ENCODE data around the gene LMTK2.

The LMTK2 gene

GRCh38 chr7:98212532-98213041 lies 105.9 kb downstream of the LMTK2 start:
- H3K4me3 ChIP-seq (ENCODE audit: low read length, poor library complexity, severe bottlenecking), result no peak overlapping the region
- H3K79me2 ChIP-seq (ENCODE audit: insufficient read depth, low read length), result no peaks in the 10 kb centered on the region
- no peak overlapping the region for H2AFZ ChIP-seq (ENCODE audit: low read length)
- no peaks in the 10 kb centered on the region for H3K9me2 ChIP-seq (replicated peaks; ENCODE audit: low read depth, low read length)
- no peak overlapping the region for H3K9ac ChIP-seq (ENCODE audit: low read depth, low read length, poor library complexity, severe bottlenecking)
- no peaks in the 10 kb centered on the region; the same call in 1 of the 2 replicates for H3K36me3 ChIP-seq (ENCODE audit: insufficient read depth, low read length)
- H4K20me1 ChIP-seq (ENCODE audit: insufficient read depth, low read length, poor library complexity, severe bottlenecking), result no peaks in the 10 kb centered on the region
- no peaks in the 10 kb centered on the region for H3K9me3 ChIP-seq (ENCODE audit: insufficient read depth, low read depth, low read length)
- no peaks in the 10 kb centered on the region for H3F3A ChIP-seq (ENCODE audit: low read depth)
- TF ChIP-seq CTCF (conservative IDR thresholded peaks at IDR 0.05; ENCODE audit: low read length) (no peak), EZH2phosphoT487 (IDR thresholded peaks at IDR 0.05; ENCODE audit: borderline replicate concordance) (no peak)
- H3K27me3 ChIP-seq (ENCODE audit: insufficient read depth, low read length, poor library complexity, severe bottlenecking), result no peaks in the 10 kb centered on the region
- H3K4me1 ChIP-seq (ENCODE audit: insufficient read depth, low read length, poor library complexity, severe bottlenecking), result no peaks in the 10 kb centered on the region
- no peak overlapping the region for H3K4me2 ChIP-seq (ENCODE audit: low read depth, low read length, poor library complexity, severe bottlenecking)

GRCh38 chr7:98213296-98213887 lies 106.7 kb downstream of the LMTK2 start:
- H2AFZ ChIP-seq (ENCODE audit: low read length), result no peak overlapping the region
- TF ChIP-seq CTCF (conservative IDR thresholded peaks at IDR 0.05; ENCODE audit: low read length), result no peak
- no peak for TF ChIP-seq EZH2phosphoT487 (IDR thresholded peaks at IDR 0.05; ENCODE audit: borderline replicate concordance)
- H3K4me3 ChIP-seq (ENCODE audit: low read length, poor library complexity, severe bottlenecking), result no peak overlapping the region
- no peaks in the 10 kb centered on the region for H3K9me2 ChIP-seq (replicated peaks; ENCODE audit: low read depth, low read length)
- no peaks in the 10 kb centered on the region for H4K20me1 ChIP-seq (ENCODE audit: insufficient read depth, low read length, poor library complexity, severe bottlenecking)
- no peaks in the 10 kb centered on the region for H3K79me2 ChIP-seq (ENCODE audit: insufficient read depth, low read length)
- no peaks in the 10 kb centered on the region for H3K4me1 ChIP-seq (ENCODE audit: insufficient read depth, low read length, poor library complexity, severe bottlenecking)
- no peak overlapping the region for H3K9ac ChIP-seq (ENCODE audit: low read depth, low read length, poor library complexity, severe bottlenecking)
- no peaks in the 10 kb centered on the region for H3F3A ChIP-seq (ENCODE audit: low read depth)
- no peaks in the 10 kb centered on the region for H3K9me3 ChIP-seq (ENCODE audit: insufficient read depth, low read depth, low read length)
- H3K4me2 ChIP-seq (ENCODE audit: low read depth, low read length, poor library complexity, severe bottlenecking), result no peak overlapping the region
- H3K27me3 ChIP-seq (ENCODE audit: insufficient read depth, low read length, poor library complexity, severe bottlenecking), result no peaks in the 10 kb centered on the region
- H3K36me3 ChIP-seq (ENCODE audit: insufficient read depth, low read length), result no peaks in the 10 kb centered on the region

- H3K79me2 ChIP-seq (ENCODE audit: insufficient read depth, low read length), result no peaks in the 10 kb centered on the region
- H3K4me1 ChIP-seq (ENCODE audit: insufficient read depth, low read length, poor library complexity, severe bottlenecking), result no peaks in the 10 kb centered on the region
- no peaks in the 10 kb centered on the region for H4K20me1 ChIP-seq (ENCODE audit: insufficient read depth, low read length, poor library complexity, severe bottlenecking)
- no peaks in the 10 kb centered on the region for H3K27me3 ChIP-seq (ENCODE audit: insufficient read depth, low read length, poor library complexity, severe bottlenecking)
- H3K36me3 ChIP-seq (ENCODE audit: insufficient read depth, low read length), result no peaks in the 10 kb centered on the region
- no peaks in the 10 kb centered on the region for H3F3A ChIP-seq (ENCODE audit: low read depth)
- H3K4me2 ChIP-seq (ENCODE audit: low read depth, low read length, poor library complexity, severe bottlenecking), result no peak overlapping the region
- H2AFZ ChIP-seq (ENCODE audit: low read length), result no peak overlapping the region
- no peaks in the 10 kb centered on the region for H3K9me2 ChIP-seq (replicated peaks; ENCODE audit: low read depth, low read length)
- no peak overlapping the region for H3K9ac ChIP-seq (ENCODE audit: low read depth, low read length, poor library complexity, severe bottlenecking)
- no peak overlapping the region for H3K4me3 ChIP-seq (ENCODE audit: low read length, poor library complexity, severe bottlenecking)
- TF ChIP-seq CTCF (conservative IDR thresholded peaks at IDR 0.05; ENCODE audit: low read length) (no peak), EZH2phosphoT487 (IDR thresholded peaks at IDR 0.05; ENCODE audit: borderline replicate concordance) (no peak)
- H3K9me3 ChIP-seq (ENCODE audit: insufficient read depth, low read depth, low read length), result no peaks in the 10 kb centered on the region
Observed at GRCh38 chr7:98213888-98214810, 107.5 kb downstream of the LMTK2 start.

Measured in Loucy (cell line).